Calu3 (cell line): ENCODE measurements around the gene CCDC121. TPM values are rescaled to one million over a fixed set of nuclear protein-coding genes. Genes with fewer than 3 reads are reported as not detected.

ENCODE experiments used
- BruUV-seq: library from RNA; stranded (reverse); fragments of 400-500 nt; replicated peaks from 2 replicates; lab custom pipeline; 2021; lab: Mats Ljungman, UMichigan
- CTCF ChIA-PET: fragments of 300-600 bp; sonication (Branson Sonifier 250); formaldehyde crosslinking; loops from one replicate; lab custom pipeline; 2022; ENCODE audit warnings: antibody characterized with exemption; lab: Charles Lee
- DNase-seq: peaks from one replicate; pipeline ENCODE4 v3.0.0; 2022
- H3K27ac Mint-ChIP-seq: one replicate; pipeline ENCODE4 v1.8.0; 2022; ENCODE audit warnings: mixed read lengths; ENCODE audit not compliant: unreplicated experiment
- H3K27me3 Mint-ChIP-seq: one replicate; pipeline ENCODE4 v1.8.0; 2022; ENCODE audit warnings: mixed read lengths; ENCODE audit not compliant: unreplicated experiment
- H3K36me3 Mint-ChIP-seq: one replicate; pipeline ENCODE4 v1.8.0; 2022; ENCODE audit warnings: mild to moderate bottlenecking, moderate library complexity, mixed read lengths; ENCODE audit not compliant: insufficient read depth, unreplicated experiment
- H3K4me1 Mint-ChIP-seq: one replicate; pipeline ENCODE4 v1.8.0; 2022; ENCODE audit warnings: mild to moderate bottlenecking, low read depth, mixed read lengths; ENCODE audit not compliant: unreplicated experiment
- H3K4me3 Mint-ChIP-seq: one replicate; pipeline ENCODE4 v1.8.0; 2022; ENCODE audit warnings: mild to moderate bottlenecking, low read depth, moderate library complexity, mixed read lengths; ENCODE audit not compliant: unreplicated experiment
- H3K9me3 Mint-ChIP-seq: one replicate; pipeline ENCODE4 v1.8.0; 2022; ENCODE audit warnings: low read depth, mixed read lengths; ENCODE audit not compliant: unreplicated experiment
- CTCF ChIP-seq: fragments of 200-600 bp; IDR thresholded peaks from one replicate; pipeline ENCODE4 v1.8.0; 2022; ENCODE audit warnings: antibody characterized with exemption; ENCODE audit not compliant: unreplicated experiment
- intact Hi-C: fragments of 100-400 bp; cut with micrococcal nuclease; formaldehyde crosslinking; loops from one replicate; pipeline ENCODE4 v1.10.0; 2022; ENCODE audit not compliant: unreplicated experiment
- total RNA-seq: library from RNA; stranded (reverse); gene quantifications from 2 replicates; pipeline ENCODE4 v1.2.3, GENCODE V29; 2022

CCDC121 gene
- total RNA-seq, 1 experiment from 2014 or later = 6.3 TPM

GRCh38 chr2:27593240-27593639, 35.6 kb downstream of the CCDC121 start:
- no peak for DNase-seq
- no TSS peak for BruUV-seq
- no peak overlapping the region for H3K27ac Mint-ChIP-seq
- H3K4me3 Mint-ChIP-seq = no peak overlapping the region
- no peaks in the 10 kb centered on the region for H3K27me3 Mint-ChIP-seq
- peaks cover 15% of the 10 kb centered on the region for H3K4me1 Mint-ChIP-seq
- peaks cover 27% of the 10 kb centered on the region for H3K36me3 Mint-ChIP-seq
- intact Hi-C loops = no loop called here
- no peaks in the 10 kb centered on the region for H3K9me3 Mint-ChIP-seq
- CTCF ChIA-PET = interaction anchor here (0.7 kb wide), 2 partner anchors 11 to 185 kb away, joined by 3 to 8 read pairs; no protein-coding TSS in a partner anchor
- TF ChIP-seq CTCF = no peak

GRCh38 chr2:27591745-27592144, 37.1 kb downstream of the CCDC121 start:
- peaks cover 11% of the 10 kb centered on the region for H3K4me1 Mint-ChIP-seq
- intact Hi-C loops = no loop called here
- H3K27me3 Mint-ChIP-seq = no peaks in the 10 kb centered on the region
- H3K9me3 Mint-ChIP-seq = no peaks in the 10 kb centered on the region
- BruUV-seq = no TSS peak
- no peak for TF ChIP-seq CTCF
- peaks cover 26% of the 10 kb centered on the region for H3K36me3 Mint-ChIP-seq
- no peak for DNase-seq
- no peak overlapping the region for H3K4me3 Mint-ChIP-seq
- H3K27ac Mint-ChIP-seq = no peak overlapping the region
- CTCF ChIA-PET = no interaction called here

GRCh38 chr2:27588308-27588707, 40.5 kb downstream of the CCDC121 start:
- Mint-ChIP-seq H3K4me3 (no peak overlapping the region), H3K9me3 (no peaks in the 10 kb centered on the region), H3K4me1 (peaks cover 30% of the 10 kb centered on the region), H3K27me3 (no peaks in the 10 kb centered on the region), H3K27ac (no peak overlapping the region), H3K36me3 (peaks cover 17% of the 10 kb centered on the region)
- BruUV-seq = no TSS peak
- no peak for DNase-seq
- intact Hi-C loops = loop anchor here (10.0 kb wide), 1 partner anchor 144 kb away; the partner anchor contains the start of gene KRTCAP3
- no peak for TF ChIP-seq CTCF
- CTCF ChIA-PET = no interaction called here

GRCh38 chr2:27587025-27587424, 41.8 kb downstream of the CCDC121 start:
- H3K36me3 Mint-ChIP-seq = peaks cover 19% of the 10 kb centered on the region
- intact Hi-C loops = loop anchor here (10.0 kb wide), 1 partner anchor 142 kb away; the partner anchor contains the start of gene KRTCAP3
- BruUV-seq = no TSS peak
- H3K27ac Mint-ChIP-seq = no peak overlapping the region
- TF ChIP-seq CTCF = no peak
- no peak overlapping the region for H3K4me3 Mint-ChIP-seq
- CTCF ChIA-PET = interaction anchor here (0.7 to 1.2 kb wide), 2 partner anchors 10 to 233 kb away, joined by 3 to 5 read pairs; no protein-coding TSS in a partner anchor
- DNase-seq = no peak
- H3K9me3 Mint-ChIP-seq = no peaks in the 10 kb centered on the region
- peaks cover 30% of the 10 kb centered on the region for H3K4me1 Mint-ChIP-seq
- H3K27me3 Mint-ChIP-seq = no peaks in the 10 kb centered on the region
